Endothelial cell of umbilical vein (primary cell): ENCODE results near the gene ZNF816. TPM values are rescaled to one million over a fixed set of nuclear protein-coding genes. Genes with fewer than 3 reads are reported as not detected.
A peak's percentile ranks its signal among the peaks of the same experiment; 100 is the strongest.

ENCODE experiments used
- BruUV-seq: library from RNA; stranded (reverse); fragments of 400-500 nt; replicated peaks from 2 replicates; lab custom pipeline; 2021; lab: Mats Ljungman, UMichigan
- CTCF ChIA-PET: fragments of 300-600, 350-600 bp; sonication (Branson Sonifier 250); formaldehyde crosslinking; loops from one replicate; lab custom pipeline; 2021; ENCODE audit warnings: antibody characterized with exemption, inconsistent platforms; lab: Charles Lee
- POLR2A ChIA-PET: fragments of 300-600, 350-600 bp; sonication (Branson Sonifier 250); formaldehyde crosslinking; loops from one replicate; lab custom pipeline; 2021; ENCODE audit warnings: antibody characterized with exemption, inconsistent platforms; lab: Charles Lee
- DNase-seq: peaks from one replicate; pipeline ENCODE4 v3.0.0-alpha.2; 2011; ENCODE audit warnings: low read depth, low spot score
- FAIRE-seq: peaks from 2 replicates; lab custom pipeline; 2011; peaks lifted over from hg19 to GRCh38; lab: Jason Lieb, UNC
- H2AFZ ChIP-seq: 2 replicates; pipeline ENCODE4 v1.6.0; 2012; ENCODE audit warnings: low read depth, low read length, control low read depth, inconsistent platforms
- H3K27ac ChIP-seq: 2 replicates; pipeline ENCODE4 v1.5.1; 2011; ENCODE audit warnings: low read depth, mild to moderate bottlenecking, control low read depth, low read length, moderate library complexity; ENCODE audit not compliant: insufficient read depth
- H3K27me3 ChIP-seq, 2 experiments: 2 replicates each; pipeline versions ENCODE4 v1.6.0 to v1.6.1; 2011; ENCODE audit warnings: low read length in 2 of 2, mixed read lengths in 1 of 2; ENCODE audit not compliant: control insufficient read depth in 2 of 2, insufficient read depth in 2 of 2
- H3K36me3 ChIP-seq, 2 experiments: 2 replicates in 1 of 2; 3 replicates in 1 of 2; pipeline ENCODE4 v1.5.1; 2011; ENCODE audit warnings: low read length in 2 of 2, mild to moderate bottlenecking in 1 of 2, moderate library complexity in 1 of 2; ENCODE audit not compliant: control insufficient read depth in 2 of 2, insufficient read depth in 2 of 2; ENCODE audit errors: extremely low read depth in 1 of 2
- H3K4me1 ChIP-seq: 3 replicates; pipeline ENCODE4 v1.5.1; 2011; ENCODE audit warnings: mild to moderate bottlenecking, low read length; ENCODE audit not compliant: control insufficient read depth, insufficient read depth; ENCODE audit errors: extremely low read depth
- H3K4me2 ChIP-seq: 2 replicates; pipeline ENCODE4 v1.6.1; 2011; ENCODE audit warnings: low read length, control low read depth, mixed read lengths; ENCODE audit not compliant: insufficient read depth
- H3K4me3 ChIP-seq, 3 experiments: fragments of 200-600 bp in 1 of 3; sonication (generic), shearing (Covaris generic) in 1 of 3; replicated peaks in 1 of 3; 2 replicates each; pipeline ENCODE4 v1.5.1; 2011 to 2016; ENCODE audit warnings: control low read depth in 3 of 3, low read length in 3 of 3, mild to moderate bottlenecking in 2 of 3, inconsistent platforms in 1 of 3, low read depth in 1 of 3, moderate library complexity in 1 of 3; ENCODE audit not compliant: insufficient read depth in 1 of 3
- H3K79me2 ChIP-seq: 2 replicates; pipeline ENCODE4 v1.6.0; 2012; ENCODE audit warnings: low read length, inconsistent platforms; ENCODE audit not compliant: control insufficient read depth, insufficient read depth
- H3K9ac ChIP-seq: replicated peaks from 2 replicates; pipeline ENCODE3; 2011; ENCODE audit warnings: low read length, control low read depth; ENCODE audit not compliant: insufficient read depth; ENCODE audit errors: extremely low read depth
- H3K9me1 ChIP-seq: replicated peaks from 3 replicates; pipeline ENCODE4 v1.6.0; 2011; ENCODE audit warnings: mild to moderate bottlenecking, low read length; ENCODE audit not compliant: control insufficient read depth, insufficient read depth; ENCODE audit errors: extremely low read depth
- H3K9me3 ChIP-seq: replicated peaks from 2 replicates; pipeline ENCODE4 v1.5.1; 2012; ENCODE audit warnings: low read length, inconsistent platforms; ENCODE audit not compliant: control insufficient read depth, insufficient read depth
- H4K20me1 ChIP-seq: replicated peaks from 2 replicates; pipeline ENCODE3; 2011; ENCODE audit warnings: mild to moderate bottlenecking, low read length; ENCODE audit not compliant: control insufficient read depth, insufficient read depth; ENCODE audit errors: extremely low read depth
- CTCF ChIP-seq, 2 donors: IDR thresholded peaks; 1 replicate in 1 of 2; 2 replicates in 1 of 2; pipeline ENCODE4 v1.5.1; 2011; ENCODE audit warnings: low read length in 2 of 2, mild to moderate bottlenecking in 2 of 2, moderate library complexity in 2 of 2, control low read depth in 1 of 2, inconsistent platforms in 1 of 2, low read depth in 1 of 2; ENCODE audit not compliant: insufficient read depth in 1 of 2; ENCODE audit errors: extremely low read depth in 1 of 2
- EZH2 ChIP-seq: IDR thresholded peaks from 2 replicates; pipeline ENCODE4 v1.6.1; 2012; ENCODE audit warnings: borderline replicate concordance, low read depth, mild to moderate bottlenecking, moderate library complexity, low read length, inconsistent platforms; ENCODE audit not compliant: severe bottlenecking
- FOS ChIP-seq: IDR thresholded peaks from 2 replicates; pipeline ENCODE4 v1.6.1; 2011; ENCODE audit warnings: mild to moderate bottlenecking, low read length, moderate library complexity, borderline replicate concordance; ENCODE audit not compliant: insufficient read depth
- GATA2 ChIP-seq: IDR thresholded peaks from 2 replicates; pipeline ENCODE4 v1.7.0; 2011; ENCODE audit warnings: low read depth, mild to moderate bottlenecking, moderate library complexity, mixed read lengths, low read length; ENCODE audit not compliant: insufficient read length, insufficient read depth
- JUN ChIP-seq: IDR thresholded peaks from 2 replicates; pipeline ENCODE4 v1.6.1; 2011; ENCODE audit warnings: borderline replicate concordance, low read depth; ENCODE audit not compliant: insufficient read length, insufficient read depth
- MYC ChIP-seq: IDR thresholded peaks from one replicate; pipeline ENCODE4 v1.6.1; 2011; ENCODE audit warnings: mild to moderate bottlenecking, low read depth, low read length
- POLR2A ChIP-seq: IDR thresholded peaks from 2 replicates; pipeline ENCODE4 v1.6.1; 2012; ENCODE audit warnings: low read depth, mild to moderate bottlenecking, control low read depth, low read length
- POLR2AphosphoS5 ChIP-seq: IDR thresholded peaks from 2 replicates; pipeline ENCODE4 v1.6.1; 2012; ENCODE audit warnings: low read depth, mild to moderate bottlenecking, control low read depth, low read length, moderate library complexity; ENCODE audit not compliant: insufficient read depth
- dilution Hi-C: fragments of 300-500 bp; cut with MboI; formaldehyde crosslinking; loops from one replicate; pipeline ENCODE4 v1.15.0; 2019; ENCODE audit warnings: low sequenced_read_pairs; ENCODE audit not compliant: extremely low pct_ligation_motif_present
- intact Hi-C: fragments of 100-400 bp; cut with micrococcal nuclease; formaldehyde crosslinking; loops from one replicate; pipeline ENCODE4 v1.10.0; 2022
- polyA plus RNA-seq, 4 experiments: library from polyadenylated mRNA; depleted of rRNA in 3 of 4; stranded (reverse) in 3 of 4; unstranded in 1 of 4; fragments of >200 nt; gene quantifications; 2 replicates each; pipeline versions ENCODE4 v1.2.1 to v1.2.3, GENCODE V29; 2011 to 2012; ENCODE audit warnings: missing spikeins in 1 of 4
- total RNA-seq: library from RNA; stranded (reverse); gene quantifications from 2 replicates; pipeline ENCODE4 v1.2.3, GENCODE V29; 2021
- TF ChIP-seq, protein P1 (sequence below): IDR thresholded peaks from 2 replicates; pipeline ENCODE4 v1.6.1; 2011; ENCODE audit not compliant: insufficient read depth, insufficient read length

ZNF816 gene
- total and polyA plus RNA-seq, 2 donors (not counting 3 experiments of a cell fraction or from before 2014, with no cell fraction given), result 1.8 to 4.9 TPM

DNA sequence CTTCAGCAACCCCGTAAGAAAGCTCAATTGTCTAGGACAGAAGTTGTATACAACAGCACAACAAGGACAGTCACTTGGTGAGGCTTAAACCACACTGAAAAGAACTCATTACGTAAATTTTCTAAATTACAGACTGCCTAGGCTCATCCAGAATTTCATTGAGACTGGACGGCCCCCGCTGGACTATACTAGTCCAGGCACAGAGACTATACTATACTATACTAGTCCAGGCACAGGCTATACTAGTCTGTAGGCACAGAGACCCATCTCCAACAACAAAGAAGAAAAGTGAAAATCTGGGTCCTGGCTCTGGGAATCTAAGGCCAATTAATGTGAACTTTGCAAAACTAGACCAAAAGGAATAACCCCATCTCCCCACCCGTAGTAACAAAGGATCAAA is 700 bp downstream of the ZNF816 start:
- FAIRE-seq, result no peak
- no peaks in the 10 kb centered on the region for H3K27me3 ChIP-seq
- peak overlapping the region; percentile 63 for H3K9ac ChIP-seq
- H3K4me3 ChIP-seq, result peak overlapping the region; percentile 74 to 83 (median 77)
- no peaks in the 10 kb centered on the region for H3K79me2 ChIP-seq
- H3K9me3 ChIP-seq, result peaks cover 1% of the 10 kb centered on the region
- TF ChIP-seq POLR2AphosphoS5 (no peak), GATA2 (no peak), JUN (no peak), POLR2A (no peak), FOS (no peak), MYC (no peak), CTCF (IDR thresholded peaks at IDR 0.05; ENCODE audit: extremely low read depth in 1 of 2, insufficient read depth in 1 of 2, low read depth in 1 of 2, low read length in 2 of 2) (no peak), EZH2 (no peak)
- TF ChIP-seq, protein P1, sequence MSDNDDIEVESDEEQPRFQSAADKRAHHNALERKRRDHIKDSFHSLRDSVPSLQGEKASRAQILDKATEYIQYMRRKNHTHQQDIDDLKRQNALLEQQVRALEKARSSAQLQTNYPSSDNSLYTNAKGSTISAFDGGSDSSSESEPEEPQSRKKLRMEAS, result no peak
- intact Hi-C loops, result loop anchor here (1.0 to 10.0 kb wide), 6 partner anchors 20 to 227 kb away; partner anchors contain the start of genes ZNF320, ZNF600, ZNF611 and ZNF888
- H3K4me2 ChIP-seq, result peak overlapping the region; percentile 40
- H2AFZ ChIP-seq, result peak overlapping the region; percentile 83
- CTCF ChIA-PET, result interaction anchor here (0.8 to 1.1 kb wide), 2 partner anchors 32 to 66 kb away, joined by 3 read pairs; no protein-coding TSS in a partner anchor
- H3K9me1 ChIP-seq, result no peaks in the 10 kb centered on the region
- H3K4me1 ChIP-seq, result peaks cover 4% of the 10 kb centered on the region
- no TSS peak for BruUV-seq
- H4K20me1 ChIP-seq, result no peaks in the 10 kb centered on the region
- H3K36me3 ChIP-seq, result no peaks in the 10 kb centered on the region
- no peak for DNase-seq
- POLR2A ChIA-PET, result no interaction called here
- H3K27ac ChIP-seq, result peak overlapping the region; percentile 56
- dilution Hi-C loops, result no loop called here
